K562 (cell line): Measurements from ENCODE around the gene DCP1B. TPM values are rescaled to one million over a fixed set of nuclear protein-coding genes. Genes with fewer than 3 reads are reported as not detected.

ENCODE experiments used
- ATAC-seq: fragments of 200-7000 bp; cut with Tn5 transposase; 3 replicates; pipeline ENCODE4 v1.9.1; 2020; ENCODE audit warnings: moderate library complexity
- BruUV-seq: library from RNA; stranded (reverse); fragments of 400-500 nt; replicated peaks from 2 replicates; lab custom pipeline; 2021; lab: Mats Ljungman, UMichigan
- CTCF ChIA-PET: fragments of 300-600 bp; formaldehyde crosslinking; extraction: SDS; loops from one replicate; lab custom pipeline; 2021; ENCODE audit warnings: low intra/inter-chr PET ratio; lab: Yijun Ruan, JAX
- POLR2A ChIA-PET: fragments of 300-600, 350-650 bp; sonication (Branson Sonifier 250); formaldehyde crosslinking; extraction: SDS; loops from one replicate; lab custom pipeline; 2021; ENCODE audit warnings: antibody characterized with exemption, inconsistent platforms; lab: Yijun Ruan, JAX
- DNase-seq, 4 experiments: peaks; one replicate each; pipeline versions ENCODE4 v3.0.0 to v3.0.0-alpha.2; 2011 to 2018; ENCODE audit warnings: low spot score in 3 of 4, mixed read lengths in 3 of 4; ENCODE audit errors: extremely low read depth in 1 of 4
- FAIRE-seq: peaks from 2 replicates; lab custom pipeline; 2011; peaks lifted over from hg19 to GRCh38; lab: Jason Lieb, UNC
- H2AFZ ChIP-seq: 2 replicates; pipeline ENCODE4 v1.6.0; 2011; ENCODE audit warnings: low read depth, low read length, control low read depth, inconsistent platforms
- H3K27ac ChIP-seq: fragments of 200-600 bp; 3 replicates; pipeline ENCODE4 v1.8.0; 2011; ENCODE audit warnings: low read depth, mild to moderate bottlenecking, control low read depth, inconsistent platforms, low read length, moderate library complexity, mixed read lengths; ENCODE audit errors: extremely low read depth
- H3K27me3 ChIP-seq, 2 experiments: fragments of 300-600 bp in 1 of 2; 2 replicates in 1 of 2; 3 replicates in 1 of 2; pipeline versions ENCODE4 v1.6.0 to v1.8.0; 2011; ENCODE audit warnings: inconsistent platforms in 2 of 2, low read length in 2 of 2, mild to moderate bottlenecking in 1 of 2, mixed read lengths in 1 of 2, moderate library complexity in 1 of 2; ENCODE audit not compliant: control insufficient read depth in 2 of 2, insufficient read depth in 2 of 2
- H3K36me3 ChIP-seq: fragments of 300-600 bp; 3 replicates; pipeline ENCODE4 v1.8.0; 2011; ENCODE audit warnings: mild to moderate bottlenecking, low read length, inconsistent platforms; ENCODE audit not compliant: control insufficient read depth, insufficient read depth
- H3K4me1 ChIP-seq, 2 experiments: fragments of 200-600 bp in 1 of 2; replicated peaks in 1 of 2; 2 replicates in 1 of 2; 3 replicates in 1 of 2; pipeline versions ENCODE4 v1.5.1 to v1.8.0; 2011; ENCODE audit warnings: inconsistent platforms in 2 of 2, low read length in 2 of 2, mild to moderate bottlenecking in 1 of 2, mixed read lengths in 1 of 2, moderate library complexity in 1 of 2; ENCODE audit not compliant: control insufficient read depth in 2 of 2, insufficient read depth in 2 of 2
- H3K4me2 ChIP-seq: 2 replicates; pipeline ENCODE4 v1.6.1; 2011; ENCODE audit warnings: low read length, control low read depth, inconsistent platforms, mixed read lengths; ENCODE audit not compliant: insufficient read depth
- H3K4me3 ChIP-seq: fragments of 200-600 bp; sonication (generic), shearing (Covaris generic); 2 replicates; pipeline ENCODE4 v1.5.1; 2016; ENCODE audit warnings: control low read depth, inconsistent platforms
- H3K79me2 ChIP-seq: fragments of 200-600 bp; 3 replicates; pipeline ENCODE4 v1.8.0; 2011; ENCODE audit warnings: low read length, inconsistent platforms; ENCODE audit not compliant: control insufficient read depth, insufficient read depth
- H3K9ac ChIP-seq, 2 experiments: 2 replicates each; pipeline versions ENCODE4 v1.6.0 to v1.6.1; 2011; ENCODE audit warnings: low read depth in 2 of 2, low read length in 2 of 2, control low read depth in 1 of 2, inconsistent platforms in 1 of 2, mild to moderate bottlenecking in 1 of 2, mixed read lengths in 1 of 2; ENCODE audit not compliant: insufficient read depth in 1 of 2
- H3K9me1 ChIP-seq: one replicate; pipeline ENCODE4 v1.6.0; 2011; ENCODE audit warnings: inconsistent platforms, mild to moderate bottlenecking, low read length, moderate library complexity; ENCODE audit not compliant: control insufficient read depth, insufficient read depth
- H3K9me3 ChIP-seq: replicated peaks from 2 replicates; pipeline ENCODE4 v1.5.1; 2011; ENCODE audit warnings: low read depth, low read length, inconsistent platforms; ENCODE audit not compliant: control insufficient read depth, insufficient read depth
- H4K20me1 ChIP-seq: replicated peaks from 2 replicates; pipeline ENCODE4 v1.6.1; 2011; ENCODE audit warnings: low read length, inconsistent platforms, mixed read lengths; ENCODE audit not compliant: control insufficient read depth, insufficient read depth
- CHD4 ChIP-seq: fragments of 200-600 bp; sonication (generic); IDR thresholded peaks from 3 replicates; pipeline ENCODE4 v1.6.1; 2012; ENCODE audit warnings: low read depth, mild to moderate bottlenecking, mixed read lengths, low read length, inconsistent platforms; ENCODE audit not compliant: insufficient read depth, insufficient replicate concordance, poor library complexity, severe bottlenecking
- ESRRB ChIP-seq: fragments of 250-450 bp; sonication (Bioruptor Pico); IDR thresholded peaks from 2 replicates; pipeline ENCODE4 v1.5.0; 2020; ENCODE audit warnings: mild to moderate bottlenecking, moderate library complexity, borderline replicate concordance
- KAT8 ChIP-seq: fragments of 450-650 bp; IDR thresholded peaks from 2 replicates; pipeline ENCODE4 v1.6.1; 2016; ENCODE audit warnings: low read depth, mild to moderate bottlenecking
- PHF20 ChIP-seq: fragments of 450-650 bp; IDR thresholded peaks from 2 replicates; pipeline ENCODE4 v1.6.1; 2018; ENCODE audit not compliant: partially characterized antibody
- WGBS: fragments of 100-300 bp; shearing (Covaris generic); methylation state at CpG from one replicate; pipeline ENCODE4 v1.1.6; 2016; ENCODE audit warnings: low coverage, mixed read lengths; ENCODE audit not compliant: insufficient coverage; ENCODE audit errors: missing lambda C conversion rate; 5-methylcytosine and 5-hydroxymethylcytosine counted together
- in situ Hi-C: fragments of 300-500 bp; cut with MboI; formaldehyde crosslinking; loops from 4 replicates; pipeline ENCODE4 v1.15.0; 2018; ENCODE audit warnings: inconsistent platforms, mixed read lengths
- intact Hi-C: fragments of 100-400 bp; cut with micrococcal nuclease; formaldehyde crosslinking; loops from 2 replicates; pipeline ENCODE4 v1.14.2; 2022
- polyA plus RNA-seq, 8 experiments: library from polyadenylated mRNA; depleted of rRNA in 4 of 8; stranded (reverse) in 5 of 8; unstranded in 3 of 8; fragments of >200 nt; fragmentation: Nextera tagmentation in 2 of 8; fragmentation: Illumina TruSeq in 1 of 8; extraction: Ambion mirVana in 2 of 8; extraction: Trizol in 1 of 8; gene quantifications; 2 replicates each; pipeline versions ENCODE4 v1.2.1 to v1.2.3, GENCODE V29; 2011 to 2014; ENCODE audit warnings: inconsistent platforms in 1 of 8, missing spikeins in 1 of 8
- total RNA-seq, 7 experiments: library from RNA; depleted of rRNA in 6 of 7; stranded (reverse); fragments of >200 nt in 6 of 7; fragmentation: Illumina TruSeq in 2 of 7; extraction: Trizol in 2 of 7; gene quantifications; 2 replicates each; pipeline versions ENCODE4 v1.2.1 to v1.2.3, GENCODE V29; 2011 to 2021; ENCODE audit warnings: low replicate concordance in 1 of 7
- TF ChIP-seq, protein P1 (sequence below): fragments of 450-650 bp; IDR thresholded peaks from 2 replicates; pipeline ENCODE4 v1.6.1; 2018; ENCODE audit warnings: mild to moderate bottlenecking, low read depth; ENCODE audit not compliant: partially characterized antibody
- TF ChIP-seq, protein P2 (sequence below): fragments of 250-450 bp; sonication (Bioruptor Pico); IDR thresholded peaks from 2 replicates; pipeline ENCODE4 v1.4.0; 2020
- TF ChIP-seq, protein P3 (sequence below), 2 experiments: fragments of 150-350 bp in 1 of 2; IDR thresholded peaks; 2 replicates each; pipeline ENCODE4 v1.6.1; 2012 to 2016; ENCODE audit warnings: low read depth in 2 of 2, low read length in 2 of 2, mild to moderate bottlenecking in 1 of 2, moderate library complexity in 1 of 2

The DCP1B gene
- total and polyA plus RNA-seq, 9 of the 15 experiments (the other 6 are each of a cell fraction or from before 2014, with no cell fraction given), result 0.83 to 7.3 (median 3.4) TPM

DNA sequence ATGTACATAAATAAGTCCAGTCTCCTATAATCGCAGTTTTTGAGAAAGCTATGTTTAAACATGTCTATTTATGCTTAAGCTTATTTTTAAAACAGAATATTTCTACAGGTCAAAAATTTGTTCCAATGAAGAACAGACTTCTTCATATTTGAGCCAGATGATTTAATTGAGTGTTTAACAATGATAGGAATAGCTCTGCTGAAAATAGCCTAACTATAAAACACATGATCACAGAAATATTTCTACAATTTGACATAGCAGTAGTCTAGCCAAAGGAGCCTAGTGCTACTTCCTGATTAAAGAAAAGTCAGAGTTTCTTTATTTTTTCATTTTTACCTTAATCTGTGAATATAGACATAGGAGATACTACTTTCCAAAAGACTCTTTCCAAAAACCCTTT, 29.4 kb downstream of the DCP1B start:
- ATAC-seq (no peak), DNase-seq (no peak), FAIRE-seq (no peak)
- in situ Hi-C loops (no loop called here), intact Hi-C loops (no loop called here)
- Histone ChIP-seq H3K4me3 (no peak overlapping the region), H4K20me1 (no peaks in the 10 kb centered on the region), H3K79me2 (no peaks in the 10 kb centered on the region), H3K4me1 (no peaks in the 10 kb centered on the region; a peak in 1 of 5 replicates), H3K9me1 (no peaks in the 10 kb centered on the region), H3K4me2 (no peak overlapping the region), H3K9me3 (no peaks in the 10 kb centered on the region), H3K27ac (no peak overlapping the region), H3K27me3 (no peaks in the 10 kb centered on the region), H3K36me3 (no peaks in the 10 kb centered on the region), H3K9ac (no peak overlapping the region), H2AFZ (no peak overlapping the region)
- ChIA-PET CTCF (no interaction called here), POLR2A (interaction anchor here (0.7 kb wide), 1 partner anchor 176 kb away, joined by 3 read pairs; no protein-coding TSS in a partner anchor)
- WGBS, result 0% methylated on average over 1 of the region's 1 CpG
- no peak for TF ChIP-seq ESRRB (CRISPR knock-in tag)
- TF ChIP-seq CHD4, result no peak
- TF ChIP-seq, protein P1, sequence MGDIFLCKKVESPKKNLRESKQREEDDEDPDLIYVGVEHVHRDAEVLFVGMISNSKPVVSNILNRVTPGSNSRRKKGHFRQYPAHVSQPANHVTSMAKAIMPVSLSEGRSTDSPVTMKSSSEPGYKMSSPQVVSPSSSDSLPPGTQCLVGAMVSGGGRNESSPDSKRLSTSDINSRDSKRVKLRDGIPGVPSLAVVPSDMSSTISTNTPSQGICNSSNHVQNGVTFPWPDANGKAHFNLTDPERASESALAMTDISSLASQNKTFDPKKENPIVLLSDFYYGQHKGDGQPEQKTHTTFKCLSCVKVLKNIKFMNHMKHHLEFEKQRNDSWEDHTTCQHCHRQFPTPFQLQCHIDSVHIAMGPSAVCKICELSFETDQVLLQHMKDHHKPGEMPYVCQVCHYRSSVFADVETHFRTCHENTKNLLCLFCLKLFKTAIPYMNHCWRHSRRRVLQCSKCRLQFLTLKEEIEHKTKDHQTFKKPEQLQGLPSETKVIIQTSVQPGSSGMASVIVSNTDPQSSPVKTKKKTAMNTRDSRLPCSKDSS, result no peak
- TF ChIP-seq KAT8, result no peak
- TF ChIP-seq PHF20, result no peak
- TF ChIP-seq, protein P2, sequence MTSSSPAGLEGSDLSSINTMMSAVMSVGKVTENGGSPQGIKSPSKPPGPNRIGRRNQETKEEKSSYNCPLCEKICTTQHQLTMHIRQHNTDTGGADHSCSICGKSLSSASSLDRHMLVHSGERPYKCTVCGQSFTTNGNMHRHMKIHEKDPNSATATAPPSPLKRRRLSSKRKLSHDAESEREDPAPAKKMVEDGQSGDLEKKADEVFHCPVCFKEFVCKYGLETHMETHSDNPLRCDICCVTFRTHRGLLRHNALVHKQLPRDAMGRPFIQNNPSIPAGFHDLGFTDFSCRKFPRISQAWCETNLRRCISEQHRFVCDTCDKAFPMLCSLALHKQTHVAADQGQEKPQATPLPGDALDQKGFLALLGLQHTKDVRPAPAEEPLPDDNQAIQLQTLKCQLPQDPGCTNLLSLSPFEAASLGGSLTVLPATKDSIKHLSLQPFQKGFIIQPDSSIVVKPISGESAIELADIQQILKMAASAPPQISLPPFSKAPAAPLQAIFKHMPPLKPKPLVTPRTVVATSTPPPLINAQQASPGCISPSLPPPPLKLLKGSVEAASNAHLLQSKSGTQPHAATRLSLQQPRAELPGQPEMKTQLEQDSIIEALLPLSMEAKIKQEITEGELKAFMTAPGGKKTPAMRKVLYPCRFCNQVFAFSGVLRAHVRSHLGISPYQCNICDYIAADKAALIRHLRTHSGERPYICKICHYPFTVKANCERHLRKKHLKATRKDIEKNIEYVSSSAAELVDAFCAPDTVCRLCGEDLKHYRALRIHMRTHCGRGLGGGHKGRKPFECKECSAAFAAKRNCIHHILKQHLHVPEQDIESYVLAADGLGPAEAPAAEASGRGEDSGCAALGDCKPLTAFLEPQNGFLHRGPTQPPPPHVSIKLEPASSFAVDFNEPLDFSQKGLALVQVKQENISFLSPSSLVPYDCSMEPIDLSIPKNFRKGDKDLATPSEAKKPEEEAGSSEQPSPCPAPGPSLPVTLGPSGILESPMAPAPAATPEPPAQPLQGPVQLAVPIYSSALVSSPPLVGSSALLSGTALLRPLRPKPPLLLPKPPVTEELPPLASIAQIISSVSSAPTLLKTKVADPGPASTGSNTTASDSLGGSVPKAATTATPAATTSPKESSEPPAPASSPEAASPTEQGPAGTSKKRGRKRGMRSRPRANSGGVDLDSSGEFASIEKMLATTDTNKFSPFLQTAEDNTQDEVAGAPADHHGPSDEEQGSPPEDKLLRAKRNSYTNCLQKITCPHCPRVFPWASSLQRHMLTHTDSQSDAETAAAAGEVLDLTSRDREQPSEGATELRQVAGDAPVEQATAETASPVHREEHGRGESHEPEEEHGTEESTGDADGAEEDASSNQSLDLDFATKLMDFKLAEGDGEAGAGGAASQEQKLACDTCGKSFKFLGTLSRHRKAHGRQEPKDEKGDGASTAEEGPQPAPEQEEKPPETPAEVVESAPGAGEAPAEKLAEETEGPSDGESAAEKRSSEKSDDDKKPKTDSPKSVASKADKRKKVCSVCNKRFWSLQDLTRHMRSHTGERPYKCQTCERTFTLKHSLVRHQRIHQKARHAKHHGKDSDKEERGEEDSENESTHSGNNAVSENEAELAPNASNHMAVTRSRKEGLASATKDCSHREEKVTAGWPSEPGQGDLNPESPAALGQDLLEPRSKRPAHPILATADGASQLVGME (CRISPR knock-in tag), result no peak
- TF ChIP-seq, protein P3, sequence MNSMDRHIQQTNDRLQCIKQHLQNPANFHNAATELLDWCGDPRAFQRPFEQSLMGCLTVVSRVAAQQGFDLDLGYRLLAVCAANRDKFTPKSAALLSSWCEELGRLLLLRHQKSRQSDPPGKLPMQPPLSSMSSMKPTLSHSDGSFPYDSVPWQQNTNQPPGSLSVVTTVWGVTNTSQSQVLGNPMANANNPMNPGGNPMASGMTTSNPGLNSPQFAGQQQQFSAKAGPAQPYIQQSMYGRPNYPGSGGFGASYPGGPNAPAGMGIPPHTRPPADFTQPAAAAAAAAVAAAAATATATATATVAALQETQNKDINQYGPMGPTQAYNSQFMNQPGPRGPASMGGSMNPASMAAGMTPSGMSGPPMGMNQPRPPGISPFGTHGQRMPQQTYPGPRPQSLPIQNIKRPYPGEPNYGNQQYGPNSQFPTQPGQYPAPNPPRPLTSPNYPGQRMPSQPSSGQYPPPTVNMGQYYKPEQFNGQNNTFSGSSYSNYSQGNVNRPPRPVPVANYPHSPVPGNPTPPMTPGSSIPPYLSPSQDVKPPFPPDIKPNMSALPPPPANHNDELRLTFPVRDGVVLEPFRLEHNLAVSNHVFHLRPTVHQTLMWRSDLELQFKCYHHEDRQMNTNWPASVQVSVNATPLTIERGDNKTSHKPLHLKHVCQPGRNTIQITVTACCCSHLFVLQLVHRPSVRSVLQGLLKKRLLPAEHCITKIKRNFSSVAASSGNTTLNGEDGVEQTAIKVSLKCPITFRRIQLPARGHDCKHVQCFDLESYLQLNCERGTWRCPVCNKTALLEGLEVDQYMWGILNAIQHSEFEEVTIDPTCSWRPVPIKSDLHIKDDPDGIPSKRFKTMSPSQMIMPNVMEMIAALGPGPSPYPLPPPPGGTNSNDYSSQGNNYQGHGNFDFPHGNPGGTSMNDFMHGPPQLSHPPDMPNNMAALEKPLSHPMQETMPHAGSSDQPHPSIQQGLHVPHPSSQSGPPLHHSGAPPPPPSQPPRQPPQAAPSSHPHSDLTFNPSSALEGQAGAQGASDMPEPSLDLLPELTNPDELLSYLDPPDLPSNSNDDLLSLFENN (IDR thresholded peaks at IDR 0.05; ENCODE audit: low read depth in 2 of 2, low read length in 2 of 2), result no peak
- no TSS peak for BruUV-seq
